IPS-18c (cell line): Measurements from ENCODE around the gene TRIP11.

Experiments used
- H3K4me3 ChIP-seq: 2 replicates; pipeline ENCODE4 v1.7.0; 2013; ENCODE audit warnings: low read depth, mild to moderate bottlenecking, low read length, moderate library complexity; ENCODE audit not compliant: insufficient read depth
- H3K9me3 ChIP-seq: one replicate; pipeline ENCODE4 v1.6.1; 2013; ENCODE audit warnings: mild to moderate bottlenecking, low read length, moderate library complexity; ENCODE audit not compliant: control insufficient read depth, insufficient read depth

The TRIP11 gene

GRCh38 chr14:91940209-91940608, 99.7 kb downstream of the TRIP11 start:
- no peak overlapping the region for H3K4me3 ChIP-seq
- no peaks in the 10 kb centered on the region for H3K9me3 ChIP-seq

- no peaks in the 10 kb centered on the region for H3K9me3 ChIP-seq
- no peak overlapping the region for H3K4me3 ChIP-seq
Observed at GRCh38 chr14:91935586-91935985, 104.3 kb downstream of the TRIP11 start.

- Histone ChIP-seq H3K9me3 (no peaks in the 10 kb centered on the region), H3K4me3 (no peak overlapping the region)
Observed at GRCh38 chr14:91934554-91935285, 105.1 kb downstream of the TRIP11 start.

DNA sequence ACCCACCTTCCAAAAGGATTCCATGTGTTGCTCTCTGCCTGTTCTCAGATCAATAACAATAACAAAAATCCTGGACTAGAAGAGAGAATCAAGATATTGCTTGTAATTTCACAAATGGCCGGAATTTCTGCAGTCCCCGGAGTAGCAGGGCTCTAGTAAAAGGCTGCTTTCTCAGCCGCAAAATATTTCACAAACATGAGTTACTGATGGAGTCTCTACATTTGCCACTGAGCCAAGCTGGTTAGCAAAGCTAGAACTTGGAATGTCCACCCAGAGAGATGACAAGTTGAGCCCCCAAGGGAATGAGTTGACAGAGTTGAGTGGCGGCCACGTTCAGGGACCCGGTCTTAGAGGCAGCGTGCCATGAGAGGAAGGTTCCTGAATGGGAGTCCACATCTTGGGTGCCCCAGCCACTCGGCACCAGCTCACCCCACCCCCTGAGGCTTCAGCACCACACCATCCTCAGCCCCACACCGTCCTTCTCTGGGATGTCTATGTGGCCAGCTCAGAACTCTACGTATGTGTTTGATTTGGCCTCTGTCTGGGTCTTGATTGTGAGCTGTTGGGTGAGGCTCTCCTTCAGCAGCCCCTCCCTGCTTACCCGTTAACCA, 108.3 kb downstream of the TRIP11 start:
- Histone ChIP-seq H3K9me3 (no peaks in the 10 kb centered on the region), H3K4me3 (no peak overlapping the region)

GRCh38 chr14:91929700-91930099, 110.2 kb downstream of the TRIP11 start:
- no peaks in the 10 kb centered on the region for H3K9me3 ChIP-seq
- no peak overlapping the region for H3K4me3 ChIP-seq

DNA sequence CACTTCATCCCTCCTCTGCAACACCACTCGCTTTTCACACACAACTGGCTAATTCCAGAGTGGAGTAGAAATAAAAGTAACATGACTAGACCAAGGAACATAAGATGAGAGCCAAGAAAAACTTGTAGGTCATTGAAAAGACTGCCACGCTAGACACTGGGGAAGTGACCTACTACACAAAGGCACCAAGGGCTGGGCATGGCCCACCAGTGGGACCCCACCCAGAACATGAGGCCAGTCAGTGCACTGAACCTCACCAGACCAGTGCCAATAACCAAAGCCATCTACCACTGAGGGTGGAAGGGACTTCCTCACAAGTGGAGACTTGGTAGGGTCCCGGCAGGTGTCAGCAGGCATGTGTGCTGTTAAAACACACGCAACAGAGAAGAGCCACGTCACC, 112.1 kb downstream of the TRIP11 start:
- Histone ChIP-seq H3K4me3 (no peak overlapping the region), H3K9me3 (no peaks in the 10 kb centered on the region)

DNA sequence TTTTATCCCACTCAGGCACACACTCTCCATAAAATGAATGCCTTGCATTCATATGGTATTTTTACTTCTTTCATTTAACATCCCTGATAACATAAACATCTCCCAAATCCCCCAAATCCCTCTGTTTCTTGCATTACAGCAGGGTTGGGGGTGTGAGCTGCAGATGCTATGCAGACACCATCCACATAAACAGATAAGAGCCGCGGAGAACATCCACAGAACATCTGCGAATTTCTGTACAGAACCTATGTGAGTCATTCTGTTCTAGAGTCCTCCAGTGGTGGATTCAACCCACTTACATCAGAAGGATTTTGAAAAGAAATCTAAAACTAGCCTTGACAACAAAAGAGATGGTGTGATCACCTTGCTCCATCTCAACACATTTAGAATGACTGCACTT, 112.7 kb downstream of the TRIP11 start:
- Histone ChIP-seq H3K4me3 (no peak overlapping the region), H3K9me3 (no peaks in the 10 kb centered on the region)

GRCh38 chr14:91926131-91926890, 113.5 kb downstream of the TRIP11 start:
- H3K9me3 ChIP-seq: no peaks in the 10 kb centered on the region
- no peak overlapping the region for H3K4me3 ChIP-seq

DNA sequence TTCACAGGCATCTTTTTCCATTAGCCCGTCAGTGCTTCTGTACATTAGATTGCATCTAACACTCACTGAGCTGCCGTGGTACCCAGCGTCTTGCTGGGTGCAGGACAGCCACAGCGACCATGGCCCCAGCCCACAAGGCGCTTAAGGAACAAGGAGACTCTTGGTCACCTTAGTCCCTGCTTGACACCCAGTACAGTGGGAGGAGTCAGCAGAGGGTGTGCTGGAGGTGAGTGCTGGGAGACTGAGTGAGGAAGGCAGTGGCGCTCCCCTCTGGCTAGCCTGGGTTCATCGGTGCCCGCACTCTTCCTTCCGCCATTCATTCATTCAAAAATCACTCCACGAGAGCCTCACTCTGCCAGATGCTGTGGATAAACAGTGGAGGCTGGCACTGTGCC, 114.1 kb downstream of the TRIP11 start:
- H3K4me3 ChIP-seq: no peak overlapping the region
- no peaks in the 10 kb centered on the region for H3K9me3 ChIP-seq

GRCh38 chr14:91925001-91925726, 114.7 kb downstream of the TRIP11 start:
- no peak overlapping the region for H3K4me3 ChIP-seq

GRCh38 chr14:91920526-91920925, 119.3 kb downstream of the TRIP11 start:
- no peak overlapping the region for H3K4me3 ChIP-seq
- H3K9me3 ChIP-seq: no peaks in the 10 kb centered on the region

More at GRCh38 chr14:91925001-91925726, 114.7 kb downstream of the TRIP11 start:
- H3K9me3 ChIP-seq: no peaks in the 10 kb centered on the region

- no peak overlapping the region for H3K4me3 ChIP-seq
- no peaks in the 10 kb centered on the region for H3K9me3 ChIP-seq
Observed at GRCh38 chr14:91919814-91920213, 120.0 kb downstream of the TRIP11 start.

- H3K9me3 ChIP-seq: no peaks in the 10 kb centered on the region
- no peak overlapping the region for H3K4me3 ChIP-seq
Observed at GRCh38 chr14:91918186-91918883, 121.5 kb downstream of the TRIP11 start.
